ENCODE results near the gene PRKCE. TPM values are rescaled to one million over a fixed set of nuclear protein-coding genes. Genes with fewer than 3 reads are reported as not detected.

Gene PRKCE
- total and polyA plus RNA-seq, 2 of the 8 experiments (the other 6 are each of a cell fraction or from before 2014, with no cell fraction given) = 0.54 to 2.1 TPM

DNA sequence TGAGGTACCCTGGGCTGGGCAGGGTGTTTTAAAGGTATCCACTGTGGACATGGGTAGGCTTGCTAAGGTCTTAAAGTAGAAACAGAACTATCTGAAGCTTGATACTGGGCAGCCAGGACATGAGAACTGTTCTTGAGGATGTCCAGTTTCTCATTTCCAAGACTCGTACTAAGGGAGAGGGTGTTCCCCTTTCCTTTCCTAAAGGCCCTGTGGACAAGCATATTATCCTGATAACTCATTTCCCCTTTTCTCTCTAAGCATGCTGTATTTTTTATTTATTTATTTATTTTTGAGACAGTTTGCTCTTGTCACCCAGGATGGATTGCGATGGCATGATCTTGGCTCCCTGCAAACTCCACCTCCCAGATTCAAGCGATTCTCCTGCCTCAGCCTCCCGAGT, 273.6 kb downstream of the PRKCE start:
- Histone ChIP-seq H3K14ac (ENCODE audit: insufficient read length) (no peak overlapping the region), H3K79me2 (ENCODE audit: control insufficient read depth in 1 of 2, insufficient read depth in 2 of 2, low read length in 2 of 2) (no peaks in the 10 kb centered on the region), H4K5ac (ENCODE audit: insufficient read length, low read depth, low read length) (no peak overlapping the region), H3K4ac (replicated peaks; ENCODE audit: insufficient read length, low read depth, low read length) (no peak overlapping the region), H3K9me3 (ENCODE audit: insufficient read depth in 2 of 2, low read depth in 1 of 2, low read length in 1 of 2) (no peaks in the 10 kb centered on the region), H3K23ac (ENCODE audit: insufficient read length) (no peak overlapping the region), H3K4me1 (replicated peaks in 1 of 4; ENCODE audit: control insufficient read depth in 3 of 4, insufficient read depth in 4 of 4, low read length in 3 of 4) (no peaks in the 10 kb centered on the region; a peak in 1 of 7 replicates), H3K9ac (replicated peaks in 1 of 4; ENCODE audit: extremely low read depth in 1 of 4, low read depth in 3 of 4, low read length in 3 of 4) (no peak overlapping the region), H3K4me3 (ENCODE audit: extremely low read depth in 1 of 4, insufficient read depth in 2 of 4, low read depth in 3 of 4, low read length in 4 of 4) (no peak overlapping the region), H3K18ac (ENCODE audit: extremely low read depth, low read length) (no peak overlapping the region), H2AK5ac (ENCODE audit: low read depth, low read length) (no peak overlapping the region), H3K79me1 (ENCODE audit: low read depth, low read length) (no peaks in the 10 kb centered on the region), H2BK12ac (ENCODE audit: low read depth, low read length) (no peak overlapping the region), H2AFZ (ENCODE audit: low read length) (no peak overlapping the region), H3K4me2 (ENCODE audit: insufficient read depth in 1 of 2, low read depth in 2 of 2, low read length in 2 of 2) (no peak overlapping the region), H3K27ac (ENCODE audit: low read depth, low read length) (no peak overlapping the region), H3K36me3 (ENCODE audit: control insufficient read depth in 2 of 4, insufficient read depth in 4 of 4, low read length in 3 of 4) (no peaks in the 10 kb centered on the region), H2BK20ac (ENCODE audit: low read length) (no peak overlapping the region), H2BK5ac (ENCODE audit: low read depth, low read length) (no peak overlapping the region), H2BK15ac (ENCODE audit: low read length) (no peak overlapping the region), H4K8ac (ENCODE audit: extremely low read depth, insufficient read depth, low read length) (no peak overlapping the region), H4K20me1 (replicated peaks in 1 of 2; ENCODE audit: control insufficient read depth in 1 of 2, insufficient read depth in 2 of 2, low read length in 2 of 2) (no peaks in the 10 kb centered on the region), H3K23me2 (ENCODE audit: low read depth, low read length) (peaks cover 2% of the 10 kb centered on the region; the same call in 1 of the 2 replicates), H3K27me3 (replicated peaks in 1 of 4; ENCODE audit: control insufficient read depth in 3 of 4, extremely low read depth in 1 of 4, insufficient read depth in 3 of 4, low read length in 3 of 4) (no peaks in the 10 kb centered on the region), H2BK120ac (replicated peaks; ENCODE audit: low read depth, low read length) (no peak overlapping the region), H3K56ac (replicated peaks; ENCODE audit: insufficient read length, low read depth, low read length) (no peak overlapping the region), H4K91ac (replicated peaks; ENCODE audit: insufficient read length, low read length) (no peak overlapping the region)
- DNase-seq (ENCODE audit: low read depth in 1 of 2, low spot score in 2 of 2) (no peak), FAIRE-seq (no peak)
- ChIA-PET POLR2A (ENCODE audit: partially characterized antibody) (no interaction called here), CTCF (ENCODE audit: partially characterized antibody) (interaction anchor here (1.4 kb wide), 1 partner anchor 11 kb away, joined by 4 read pairs; no protein-coding TSS in a partner anchor)
- WGBS, 2 experiments (ENCODE audit: extremely low coverage in 1 of 2, insufficient coverage in 1 of 2, insufficient read length in 1 of 2, insufficient replicate concordance in 2 of 2, low coverage in 1 of 2, low lambda C conversion rate in 2 of 2, missing lambda C conversion rate in 1 of 2) = 90% methylated on average over 4 of the region's 4 CpGs; no CpG with 5 or more reads in 1 of the 2 experiments
- TF ChIP-seq TCF12 (IDR thresholded peaks at IDR 0.05; ENCODE audit: low read depth, low read length) (no peak), RAD21 (IDR thresholded peaks at IDR 0.05 in 1 of 2, conservative IDR thresholded peaks at IDR 0.05 in 1 of 2; ENCODE audit: low read depth in 2 of 2, low read length in 2 of 2) (no peak), RBBP5 (IDR thresholded peaks at IDR 0.05; ENCODE audit: borderline replicate concordance, low read depth, low read length) (no peak), CBX8 (IDR thresholded peaks at IDR 0.05; ENCODE audit: borderline replicate concordance, low read depth, low read length) (no peak), SAP30 (IDR thresholded peaks at IDR 0.05; ENCODE audit: insufficient read depth, insufficient replicate concordance, low read length) (no peak), ASH2L (IDR thresholded peaks at IDR 0.05; ENCODE audit: low read length) (no peak), EP300 (IDR thresholded peaks at IDR 0.05; ENCODE audit: borderline replicate concordance in 1 of 2, low read depth in 2 of 2, low read length in 2 of 2) (no peak), MAFK (IDR thresholded peaks at IDR 0.05; ENCODE audit: low read depth, low read length) (no peak), NANOG (IDR thresholded peaks at IDR 0.05; ENCODE audit: insufficient read depth, low read depth, low read length, poor library complexity, severe bottlenecking) (no peak), POLR2A (IDR thresholded peaks at IDR 0.05; ENCODE audit: control extremely low read depth in 1 of 2, low read depth in 2 of 2, low read length in 2 of 2) (no peak)
- TF ChIP-seq, protein P1, sequence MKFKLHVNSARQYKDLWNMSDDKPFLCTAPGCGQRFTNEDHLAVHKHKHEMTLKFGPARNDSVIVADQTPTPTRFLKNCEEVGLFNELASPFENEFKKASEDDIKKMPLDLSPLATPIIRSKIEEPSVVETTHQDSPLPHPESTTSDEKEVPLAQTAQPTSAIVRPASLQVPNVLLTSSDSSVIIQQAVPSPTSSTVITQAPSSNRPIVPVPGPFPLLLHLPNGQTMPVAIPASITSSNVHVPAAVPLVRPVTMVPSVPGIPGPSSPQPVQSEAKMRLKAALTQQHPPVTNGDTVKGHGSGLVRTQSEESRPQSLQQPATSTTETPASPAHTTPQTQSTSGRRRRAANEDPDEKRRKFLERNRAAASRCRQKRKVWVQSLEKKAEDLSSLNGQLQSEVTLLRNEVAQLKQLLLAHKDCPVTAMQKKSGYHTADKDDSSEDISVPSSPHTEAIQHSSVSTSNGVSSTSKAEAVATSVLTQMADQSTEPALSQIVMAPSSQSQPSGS (IDR thresholded peaks at IDR 0.05; ENCODE audit: low read length) = no peak
- TF ChIP-seq, protein P2, sequence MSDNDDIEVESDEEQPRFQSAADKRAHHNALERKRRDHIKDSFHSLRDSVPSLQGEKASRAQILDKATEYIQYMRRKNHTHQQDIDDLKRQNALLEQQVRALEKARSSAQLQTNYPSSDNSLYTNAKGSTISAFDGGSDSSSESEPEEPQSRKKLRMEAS (IDR thresholded peaks at IDR 0.05) = no peak
